ENCODE measurements around the gene KCNE4. TPM values are rescaled to one million over a fixed set of nuclear protein-coding genes. Genes with fewer than 3 reads are reported as not detected.

KCNE4 gene
- total and polyA plus RNA-seq, 2 donors (not counting 1 experiment from before 2014, with no cell fraction given): not detected

- Mint-ChIP-seq H3K4me3 (no peak overlapping the region), H3K4me1 (no peaks in the 10 kb centered on the region), H3K27me3 (no peaks in the 10 kb centered on the region), H3K9me3 (ENCODE audit: insufficient read depth) (no peaks in the 10 kb centered on the region), H3K27ac (no peak overlapping the region)
- H3K4me2 ChIP-seq (replicated peaks; ENCODE audit: low read depth, low read length, poor library complexity, severe bottlenecking): no peak overlapping the region
- H3K27me3 ChIP-seq (replicated peaks in 1 of 4; ENCODE audit: control extremely low read depth in 1 of 4, control insufficient read depth in 3 of 4, insufficient read depth in 4 of 4, low read length in 3 of 4): no peaks in the 10 kb centered on the region
- H3K4me1 ChIP-seq (ENCODE audit: control insufficient read depth in 2 of 2, insufficient read depth in 2 of 2, low read length in 2 of 2): no peaks in the 10 kb centered on the region
- H3K36me3 ChIP-seq (replicated peaks in 1 of 2; ENCODE audit: control extremely low read depth in 1 of 2, control insufficient read depth in 1 of 2, extremely low read depth in 1 of 2, insufficient read depth in 2 of 2, low read length in 1 of 2): no peaks in the 10 kb centered on the region
- H3K27ac ChIP-seq (ENCODE audit: low read length in 2 of 2): no peak overlapping the region
- intact Hi-C loops (cut with micrococcal nuclease): no loop called here
- H2AFZ ChIP-seq (ENCODE audit: insufficient read depth, low read depth, low read length, poor library complexity, severe bottlenecking): no peak overlapping the region
- POLR2A ChIA-PET: no interaction called here
- H3K9me3 ChIP-seq (ENCODE audit: control extremely low read depth in 1 of 3, control insufficient read depth in 2 of 3, insufficient read depth in 1 of 3, low read length in 2 of 3): no peaks in the 10 kb centered on the region
- ATAC-seq (ENCODE audit: low read depth) (no peak), DNase-seq (no peak)
- H3K4me3 ChIP-seq (ENCODE audit: control extremely low read depth in 1 of 5, extremely low read depth in 1 of 5, insufficient read depth in 1 of 5, low read depth in 2 of 5, low read length in 4 of 5): no peak overlapping the region
- no peaks in the 10 kb centered on the region for H4K20me1 ChIP-seq (ENCODE audit: control insufficient read depth, insufficient read depth, low read length, poor library complexity, severe bottlenecking)
- CTCF ChIA-PET: no interaction called here
- 59% methylated on average over 3 of the region's 4 CpGs for WGBS (ENCODE audit: insufficient coverage)
- no peak overlapping the region for H3K9ac ChIP-seq (ENCODE audit: low read length)
- H3K79me2 ChIP-seq (ENCODE audit: control insufficient read depth, insufficient read depth, low read length): no peaks in the 10 kb centered on the region
- no peak for TF ChIP-seq EZH2 (IDR thresholded peaks at IDR 0.05; ENCODE audit: borderline replicate concordance, insufficient read depth, low read depth, low read length, poor library complexity, severe bottlenecking)
- TF ChIP-seq, protein P1, sequence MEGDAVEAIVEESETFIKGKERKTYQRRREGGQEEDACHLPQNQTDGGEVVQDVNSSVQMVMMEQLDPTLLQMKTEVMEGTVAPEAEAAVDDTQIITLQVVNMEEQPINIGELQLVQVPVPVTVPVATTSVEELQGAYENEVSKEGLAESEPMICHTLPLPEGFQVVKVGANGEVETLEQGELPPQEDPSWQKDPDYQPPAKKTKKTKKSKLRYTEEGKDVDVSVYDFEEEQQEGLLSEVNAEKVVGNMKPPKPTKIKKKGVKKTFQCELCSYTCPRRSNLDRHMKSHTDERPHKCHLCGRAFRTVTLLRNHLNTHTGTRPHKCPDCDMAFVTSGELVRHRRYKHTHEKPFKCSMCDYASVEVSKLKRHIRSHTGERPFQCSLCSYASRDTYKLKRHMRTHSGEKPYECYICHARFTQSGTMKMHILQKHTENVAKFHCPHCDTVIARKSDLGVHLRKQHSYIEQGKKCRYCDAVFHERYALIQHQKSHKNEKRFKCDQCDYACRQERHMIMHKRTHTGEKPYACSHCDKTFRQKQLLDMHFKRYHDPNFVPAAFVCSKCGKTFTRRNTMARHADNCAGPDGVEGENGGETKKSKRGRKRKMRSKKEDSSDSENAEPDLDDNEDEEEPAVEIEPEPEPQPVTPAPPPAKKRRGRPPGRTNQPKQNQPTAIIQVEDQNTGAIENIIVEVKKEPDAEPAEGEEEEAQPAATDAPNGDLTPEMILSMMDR (IDR thresholded peaks at IDR 0.05): no peak
Observed at GRCh38 chr2:223101340-223102039, 49.5 kb downstream of the KCNE4 start.

DNA sequence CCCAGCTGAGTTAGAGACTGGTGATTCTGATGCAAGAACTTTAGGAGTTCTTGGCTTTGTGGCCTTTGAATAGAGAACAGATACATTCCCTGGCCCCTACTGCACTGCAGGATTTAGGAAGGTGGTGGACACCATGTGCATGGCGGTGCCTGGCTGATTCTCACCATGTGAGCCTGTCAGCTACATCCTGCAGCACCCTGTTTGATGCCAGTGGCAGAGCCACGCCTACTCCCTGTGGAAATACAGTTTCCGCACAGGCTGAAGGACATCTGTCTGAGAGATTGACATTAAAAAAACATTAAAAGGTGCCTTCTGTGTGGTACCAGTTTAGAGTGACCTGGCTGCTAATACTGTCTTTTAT lies 50.0 kb downstream of the KCNE4 start:
- POLR2A ChIA-PET: no interaction called here
- CTCF ChIA-PET: no interaction called here

More for the DNA sequence above, 50.0 kb downstream of the KCNE4 start:
- intact Hi-C loops (cut with micrococcal nuclease): no loop called here
- no peaks in the 10 kb centered on the region for H3K27me3 ChIP-seq (replicated peaks in 1 of 4; ENCODE audit: control extremely low read depth in 1 of 4, control insufficient read depth in 3 of 4, insufficient read depth in 4 of 4, low read length in 3 of 4)
- no peak overlapping the region for H3K4me2 ChIP-seq (replicated peaks; ENCODE audit: low read depth, low read length, poor library complexity, severe bottlenecking)
- no peak for TF ChIP-seq EZH2 (IDR thresholded peaks at IDR 0.05; ENCODE audit: borderline replicate concordance, insufficient read depth, low read depth, low read length, poor library complexity, severe bottlenecking)
- TF ChIP-seq, protein P1 (IDR thresholded peaks at IDR 0.05): no peak
- H4K20me1 ChIP-seq (ENCODE audit: control insufficient read depth, insufficient read depth, low read length, poor library complexity, severe bottlenecking): no peaks in the 10 kb centered on the region
- 92% methylated on average over 3 of the region's 3 CpGs for WGBS (ENCODE audit: insufficient coverage)
- no peaks in the 10 kb centered on the region for H3K4me1 ChIP-seq (ENCODE audit: control insufficient read depth in 2 of 2, insufficient read depth in 2 of 2, low read length in 2 of 2)
- no peak overlapping the region for H3K9ac ChIP-seq (ENCODE audit: low read length)
- no peak overlapping the region for H3K4me3 Mint-ChIP-seq
- no peaks in the 10 kb centered on the region for H3K79me2 ChIP-seq (ENCODE audit: control insufficient read depth, insufficient read depth, low read length)
- H3K4me3 ChIP-seq (ENCODE audit: control extremely low read depth in 1 of 5, extremely low read depth in 1 of 5, insufficient read depth in 1 of 5, low read depth in 2 of 5, low read length in 4 of 5): no peak overlapping the region
- no peaks in the 10 kb centered on the region for H3K36me3 ChIP-seq (replicated peaks in 1 of 2; ENCODE audit: control extremely low read depth in 1 of 2, control insufficient read depth in 1 of 2, extremely low read depth in 1 of 2, insufficient read depth in 2 of 2, low read length in 1 of 2)
- no peak for ATAC-seq (ENCODE audit: low read depth)
- no peak overlapping the region for H2AFZ ChIP-seq (ENCODE audit: insufficient read depth, low read depth, low read length, poor library complexity, severe bottlenecking)
- H3K27ac Mint-ChIP-seq: no peak overlapping the region
- no peaks in the 10 kb centered on the region for H3K9me3 ChIP-seq (ENCODE audit: control extremely low read depth in 1 of 3, control insufficient read depth in 2 of 3, insufficient read depth in 1 of 3, low read length in 2 of 3)
- H3K27ac ChIP-seq (ENCODE audit: low read length in 2 of 2): no peak overlapping the region
- H3K9me3 Mint-ChIP-seq (ENCODE audit: insufficient read depth): no peaks in the 10 kb centered on the region
- no peaks in the 10 kb centered on the region for H3K4me1 Mint-ChIP-seq
- no peaks in the 10 kb centered on the region for H3K27me3 Mint-ChIP-seq
- DNase-seq: no peak
